GM12801 (cell line): ENCODE measurements around the gene BFSP2.

Experiments
- CTCF ChIP-seq: IDR thresholded peaks from one replicate; pipeline ENCODE4 v1.5.1; 2011; ENCODE audit warnings: control low read depth; ENCODE audit not compliant: insufficient read length; ENCODE audit errors: extremely low read depth

The BFSP2 gene

GRCh38 chr3:133467780-133468179, 67.9 kb downstream of the BFSP2 start:
- no peak for TF ChIP-seq CTCF

- no peak for TF ChIP-seq CTCF
Measured at GRCh38 chr3:133468251-133468721, 68.4 kb downstream of the BFSP2 start.

- no peak for TF ChIP-seq CTCF
Measured at GRCh38 chr3:133469140-133469731, 69.4 kb downstream of the BFSP2 start.

GRCh38 chr3:133472242-133472641, 72.4 kb downstream of the BFSP2 start:
- TF ChIP-seq CTCF = no peak

- no peak for TF ChIP-seq CTCF
Measured at GRCh38 chr3:133472889-133473288, 73.0 kb downstream of the BFSP2 start.

GRCh38 chr3:133474251-133474801, 74.5 kb downstream of the BFSP2 start:
- TF ChIP-seq CTCF = no peak

GRCh38 chr3:133474817-133475216, 75.0 kb downstream of the BFSP2 start:
- TF ChIP-seq CTCF = no peak
